SK-N-SH (cell line): ENCODE data around the gene NTNG1.

Source experiments
- CHD2 ChIP-seq: fragments of 150-350 bp; IDR thresholded peaks from 2 replicates; pipeline ENCODE4 v1.6.1; 2018; ENCODE audit warnings: low read length; ENCODE audit not compliant: partially characterized antibody
- CTCF ChIP-seq: fragments of 200-600 bp; sonication (generic); IDR thresholded peaks from 2 replicates; pipeline ENCODE4 v1.6.1; 2017; ENCODE audit warnings: antibody characterized with exemption, mild to moderate bottlenecking, moderate library complexity
- EP300 ChIP-seq, 2 experiments: IDR thresholded peaks; 2 replicates each; pipeline versions ENCODE4 v1.4.0 to v1.6.1; 2012; ENCODE audit warnings: borderline replicate concordance in 1 of 2, low read depth in 1 of 2, low read length in 1 of 2
- FOXJ3 ChIP-seq: sonication (generic); formaldehyde crosslinking; IDR thresholded peaks from 2 replicates; pipeline ENCODE4 v1.5.1; 2020; ENCODE audit warnings: mild to moderate bottlenecking, missing genetic modification reagents
- GABPA ChIP-seq: IDR thresholded peaks from 2 replicates; pipeline ENCODE4 v1.4.0; 2012; ENCODE audit warnings: low read depth, mild to moderate bottlenecking
- MAX ChIP-seq: IDR thresholded peaks from 2 replicates; pipeline ENCODE4 v1.4.0; 2012; ENCODE audit warnings: low read depth
- POLR2AphosphoS5 ChIP-seq: IDR thresholded peaks from 2 replicates; pipeline ENCODE4 v1.6.1; 2012; ENCODE audit warnings: low read depth, low read length
- RCOR1 ChIP-seq: fragments of 150-350 bp; IDR thresholded peaks from 2 replicates; pipeline ENCODE4 v1.6.1; 2017; ENCODE audit warnings: antibody characterized with exemption, low read length
- REST ChIP-seq: IDR thresholded peaks from 2 replicates; pipeline ENCODE4 v1.6.1; 2012; ENCODE audit warnings: mild to moderate bottlenecking, low read depth, low read length, moderate library complexity
- RFX5 ChIP-seq: IDR thresholded peaks from 2 replicates; pipeline ENCODE4 v1.6.1; 2012; ENCODE audit warnings: mild to moderate bottlenecking, improper control_type of control experiment, low read length
- TAF1 ChIP-seq: IDR thresholded peaks from 2 replicates; pipeline ENCODE4 v1.6.1; 2012; ENCODE audit warnings: low read depth, mild to moderate bottlenecking, low read length, moderate library complexity, borderline replicate concordance
- TEAD4 ChIP-seq: IDR thresholded peaks from 2 replicates; pipeline ENCODE4 v1.4.0; 2012; ENCODE audit warnings: mild to moderate bottlenecking, borderline replicate concordance; ENCODE audit not compliant: insufficient read depth
- ZBTB33 ChIP-seq: IDR thresholded peaks from 2 replicates; pipeline ENCODE4 v1.4.0; 2012; ENCODE audit warnings: low read depth, borderline replicate concordance

GRCh38 chr1:107401704-107402103 is 260.9 kb downstream of the NTNG1 start:
- no peak for TF ChIP-seq GABPA
- TF ChIP-seq ZBTB33: no peak
- TF ChIP-seq RCOR1: no peak
- TF ChIP-seq MAX: no peak
- TF ChIP-seq RFX5: no peak
- no peak for TF ChIP-seq EP300 (IDR thresholded peaks at IDR 0.05; ENCODE audit: borderline replicate concordance in 1 of 2, low read depth in 1 of 2, low read length in 1 of 2)
- TF ChIP-seq FOXJ3 (CRISPR knock-in tag): no peak
- TF ChIP-seq CTCF: no peak
- TF ChIP-seq REST: no peak
- no peak for TF ChIP-seq POLR2AphosphoS5
- TF ChIP-seq TEAD4: no peak
- no peak for TF ChIP-seq CHD2
- TF ChIP-seq TAF1: no peak
